ENCODE data around the gene ATP1A3. TPM values are rescaled to one million over a fixed set of nuclear protein-coding genes. Genes with fewer than 3 reads are reported as not detected.

ATP1A3 gene
- total RNA-seq, 1 experiment from 2014 or later: 4.0 TPM

DNA sequence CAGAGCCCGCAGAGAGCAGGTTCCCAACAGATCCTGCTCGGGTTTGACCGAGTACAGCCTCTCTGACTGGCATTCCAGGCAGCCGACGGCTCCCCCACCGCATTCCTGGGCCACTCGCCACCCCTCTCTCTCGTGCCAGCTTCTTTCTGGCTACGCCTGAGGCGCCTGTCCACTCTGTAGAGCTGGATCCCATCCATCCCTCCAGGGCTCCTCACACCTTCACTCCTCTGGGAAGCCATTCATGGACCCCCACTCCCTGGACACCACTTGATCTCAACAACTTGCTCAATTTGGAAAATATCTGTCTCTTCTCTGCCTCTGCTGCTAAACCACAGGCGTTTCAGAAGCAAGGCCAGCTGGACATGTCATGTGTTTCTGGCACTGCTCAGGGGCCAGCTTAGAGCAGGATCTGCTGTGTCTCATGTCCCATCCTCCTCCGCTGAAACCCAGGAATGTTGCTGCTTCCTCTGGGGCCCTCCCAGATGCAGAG is 30.6 kb upstream of the ATP1A3 start:
- Histone ChIP-seq H3K79me2 (ENCODE audit: low read length) (no peaks in the 10 kb centered on the region), H3K4me3 (ENCODE audit: low read length) (no peak overlapping the region), H3K9me3 (ENCODE audit: low read length) (no peaks in the 10 kb centered on the region), H3K27me3 (ENCODE audit: low read length) (no peaks in the 10 kb centered on the region), H2AFZ (ENCODE audit: low read length) (no peak overlapping the region), H3K36me3 (ENCODE audit: low read depth, low read length) (no peaks in the 10 kb centered on the region; the same call in 1 of the 2 replicates), H3K9ac (ENCODE audit: low read length) (no peak overlapping the region), H3F3A (ENCODE audit: low read length, unreplicated experiment) (no peaks in the 10 kb centered on the region), H4K20me1 (ENCODE audit: low read length) (no peaks in the 10 kb centered on the region), H3K4me1 (ENCODE audit: insufficient read depth, low read length) (no peaks in the 10 kb centered on the region), H3K4me2 (ENCODE audit: low read length) (no peak overlapping the region), H3K9me2 (replicated peaks; ENCODE audit: low read length) (no peaks in the 10 kb centered on the region), H3K27ac (ENCODE audit: low read length) (no peak overlapping the region)
- DNase-seq (no peak), ATAC-seq (no peak)
- POLR2A ChIA-PET (ENCODE audit: unreplicated experiment): no interaction called here
- TF ChIP-seq, protein P1, sequence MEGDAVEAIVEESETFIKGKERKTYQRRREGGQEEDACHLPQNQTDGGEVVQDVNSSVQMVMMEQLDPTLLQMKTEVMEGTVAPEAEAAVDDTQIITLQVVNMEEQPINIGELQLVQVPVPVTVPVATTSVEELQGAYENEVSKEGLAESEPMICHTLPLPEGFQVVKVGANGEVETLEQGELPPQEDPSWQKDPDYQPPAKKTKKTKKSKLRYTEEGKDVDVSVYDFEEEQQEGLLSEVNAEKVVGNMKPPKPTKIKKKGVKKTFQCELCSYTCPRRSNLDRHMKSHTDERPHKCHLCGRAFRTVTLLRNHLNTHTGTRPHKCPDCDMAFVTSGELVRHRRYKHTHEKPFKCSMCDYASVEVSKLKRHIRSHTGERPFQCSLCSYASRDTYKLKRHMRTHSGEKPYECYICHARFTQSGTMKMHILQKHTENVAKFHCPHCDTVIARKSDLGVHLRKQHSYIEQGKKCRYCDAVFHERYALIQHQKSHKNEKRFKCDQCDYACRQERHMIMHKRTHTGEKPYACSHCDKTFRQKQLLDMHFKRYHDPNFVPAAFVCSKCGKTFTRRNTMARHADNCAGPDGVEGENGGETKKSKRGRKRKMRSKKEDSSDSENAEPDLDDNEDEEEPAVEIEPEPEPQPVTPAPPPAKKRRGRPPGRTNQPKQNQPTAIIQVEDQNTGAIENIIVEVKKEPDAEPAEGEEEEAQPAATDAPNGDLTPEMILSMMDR (conservative IDR thresholded peaks at IDR 0.05; ENCODE audit: low read depth, low read length): no peak
- TF ChIP-seq EZH2phosphoT487 (IDR thresholded peaks at IDR 0.05; ENCODE audit: borderline replicate concordance, low read length) (no peak), EZH2 (IDR thresholded peaks at IDR 0.05; ENCODE audit: low read length, unreplicated experiment) (no peak)
- CTCF ChIA-PET: no interaction called here
- BruUV-seq (replicated peaks): no TSS peak
- intact Hi-C loops (cut with micrococcal nuclease): no loop called here

DNA sequence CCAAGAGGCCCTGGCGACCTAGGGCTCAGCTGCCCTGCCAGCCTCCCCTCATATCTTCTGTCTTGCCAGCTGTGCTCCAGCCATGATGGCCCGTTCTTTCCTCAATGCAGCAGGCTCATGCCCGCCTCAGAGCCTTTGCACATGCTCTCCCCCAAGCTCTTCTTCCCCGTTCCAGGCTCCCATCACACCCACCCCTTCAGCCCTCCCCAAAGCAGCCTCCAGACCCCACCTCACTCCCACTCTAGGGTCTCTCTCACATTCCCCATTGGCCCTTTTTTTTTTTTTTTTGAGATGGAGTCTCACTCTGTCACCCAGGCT is 29.9 kb upstream of the ATP1A3 start:
- POLR2A ChIA-PET (ENCODE audit: unreplicated experiment): no interaction called here
- intact Hi-C loops (cut with micrococcal nuclease): no loop called here
- no peak for ATAC-seq

More for the DNA sequence above, 29.9 kb upstream of the ATP1A3 start:
- CTCF ChIA-PET: no interaction called here
- Histone ChIP-seq H3F3A (ENCODE audit: low read length, unreplicated experiment) (no peaks in the 10 kb centered on the region), H4K20me1 (ENCODE audit: low read length) (no peaks in the 10 kb centered on the region), H3K9me2 (replicated peaks; ENCODE audit: low read length) (no peaks in the 10 kb centered on the region), H3K4me3 (ENCODE audit: low read length) (no peak overlapping the region), H3K9ac (ENCODE audit: low read length) (no peak overlapping the region), H3K4me2 (ENCODE audit: low read length) (no peak overlapping the region), H3K9me3 (ENCODE audit: low read length) (no peaks in the 10 kb centered on the region), H3K27me3 (ENCODE audit: low read length) (no peaks in the 10 kb centered on the region), H2AFZ (ENCODE audit: low read length) (no peak overlapping the region), H3K36me3 (ENCODE audit: low read depth, low read length) (no peaks in the 10 kb centered on the region; the same call in 1 of the 2 replicates), H3K4me1 (ENCODE audit: insufficient read depth, low read length) (0 out of 2 replicates have a peak, but pooled peaks cover under 1% of the 10 kb centered on the region), H3K79me2 (ENCODE audit: low read length) (no peaks in the 10 kb centered on the region), H3K27ac (ENCODE audit: low read length) (no peak overlapping the region)
- BruUV-seq (replicated peaks): no TSS peak
- TF ChIP-seq EZH2 (IDR thresholded peaks at IDR 0.05; ENCODE audit: low read length, unreplicated experiment): no peak
- no peak for TF ChIP-seq EZH2phosphoT487 (IDR thresholded peaks at IDR 0.05; ENCODE audit: borderline replicate concordance, low read length)
- TF ChIP-seq, protein P1 (conservative IDR thresholded peaks at IDR 0.05; ENCODE audit: low read depth, low read length): 0 out of 2 replicates have a peak, but pooled peaks have one; percentile 2
- no peak for DNase-seq

Data from PC-3 (cell line).